Inferior parietal cortex (tissue), 1 donor: Measurements from ENCODE around the gene ARL4D.
"Not testable (repeated sequence)": the region's sequence is repeated elsewhere in the genome, so short reads cannot be mapped to it uniquely, and the experiment has no call there.

Source experiments
- DNase-seq: peaks from one replicate; pipeline ENCODE4 v3.0.0-alpha.2; 2016; ENCODE audit errors: extremely low spot score

Gene ARL4D

GRCh38 chr17:43369986-43370385, 28.8 kb upstream of the ARL4D start:
- DNase-seq = no peak

GRCh38 chr17:43371227-43371821, 27.5 kb upstream of the ARL4D start:
- no peak for DNase-seq

- no peak for DNase-seq
These were observed 26.4 kb upstream of the ARL4D start for GRCh38 chr17:43372273-43372911.

- no peak for DNase-seq
These were observed 25.4 kb upstream of the ARL4D start for GRCh38 chr17:43373356-43373755.

- DNase-seq = not testable (repeated sequence)
These were observed 22.9 kb upstream of the ARL4D start for GRCh38 chr17:43375915-43376314.

- no peak for DNase-seq
These were observed 21.6 kb upstream of the ARL4D start for GRCh38 chr17:43377056-43377810.

GRCh38 chr17:43378766-43379165, 20.0 kb upstream of the ARL4D start:
- DNase-seq = no peak

- no peak for DNase-seq
These were observed 18.5 kb upstream of the ARL4D start for GRCh38 chr17:43380307-43380706.

GRCh38 chr17:43381204-43381603, 17.6 kb upstream of the ARL4D start:
- no peak for DNase-seq

GRCh38 chr17:43381621-43382020, 17.2 kb upstream of the ARL4D start:
- DNase-seq = no peak

- no peak for DNase-seq
These were observed 16.0 kb upstream of the ARL4D start for GRCh38 chr17:43382776-43383175.

- no peak for DNase-seq
These were observed 15.4 kb upstream of the ARL4D start for GRCh38 chr17:43383372-43383771.

GRCh38 chr17:43383826-43384475, 14.8 kb upstream of the ARL4D start:
- no peak for DNase-seq

GRCh38 chr17:43384476-43384862, 14.3 kb upstream of the ARL4D start:
- DNase-seq = no peak

- no peak for DNase-seq
These were observed 13.6 kb upstream of the ARL4D start for GRCh38 chr17:43385046-43385831.

- DNase-seq = peak; percentile 92
These were observed 10.3 kb upstream of the ARL4D start for GRCh38 chr17:43388359-43389045.

GRCh38 chr17:43389046-43389947, 9.5 kb upstream of the ARL4D start:
- DNase-seq = peak; percentile 86

- no peak for DNase-seq
These were observed 6.4 kb upstream of the ARL4D start for GRCh38 chr17:43392397-43392796.

GRCh38 chr17:43393944-43394482, 4.8 kb upstream of the ARL4D start:
- DNase-seq = peak; percentile 99

- DNase-seq = not testable (repeated sequence)
These were observed 4.1 kb upstream of the ARL4D start for GRCh38 chr17:43394696-43395095.
